GM18867 (cell line): ENCODE data around the gene MAGT1.
A peak's percentile ranks its signal among the peaks of the same experiment; 100 is the strongest.
"Not testable (repeated sequence)": the region's sequence is repeated elsewhere in the genome, so short reads cannot be mapped to it uniquely, and the experiment has no call there.

Experiments
- ATAC-seq: cut with Tn5 transposase; IDR thresholded peaks from one replicate; pipeline ENCODE4 v1.9.1; 2021; ENCODE audit warnings: mild to moderate bottlenecking, moderate library complexity; ENCODE audit not compliant: unreplicated experiment

Gene MAGT1

DNA sequence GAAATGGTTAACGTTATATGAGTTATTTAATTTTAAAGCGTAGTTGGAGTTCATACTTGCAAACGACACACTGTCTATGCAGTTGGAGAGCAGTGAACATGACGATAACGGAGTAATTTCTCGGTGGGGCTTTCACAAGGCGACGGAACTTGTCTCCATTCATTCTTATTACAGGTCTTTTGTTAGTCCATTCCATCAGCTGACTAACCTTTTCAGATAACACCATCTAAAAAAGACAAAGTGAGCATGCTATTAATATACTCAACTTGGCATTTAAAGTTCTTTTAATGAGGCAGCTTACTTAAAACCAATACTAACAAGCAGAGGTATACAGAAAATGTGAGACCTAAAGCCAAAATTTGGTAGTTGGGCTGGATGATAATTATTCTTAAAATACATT is 19.9 kb downstream of the MAGT1 start:
- no peak for ATAC-seq

DNA sequence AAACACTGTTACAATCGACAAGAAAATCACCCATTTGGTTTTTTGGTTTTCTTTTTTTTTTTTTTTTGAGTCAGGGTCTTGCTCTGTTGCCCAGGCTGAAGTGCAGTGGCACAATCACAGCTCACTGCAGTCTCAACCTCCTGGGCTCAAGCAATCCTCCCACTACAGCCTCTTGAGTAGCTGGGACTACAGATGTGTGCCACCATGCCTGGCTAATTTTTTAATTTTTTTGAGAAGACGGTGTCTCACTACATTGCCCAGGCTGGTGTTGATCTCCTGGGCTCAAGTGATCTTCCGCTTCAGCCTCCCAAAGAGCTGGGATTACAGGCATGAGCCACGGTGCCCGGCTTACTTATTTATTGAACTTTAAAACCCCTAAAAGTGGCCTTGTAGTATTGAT is 63.7 kb downstream of the MAGT1 start:
- not testable (repeated sequence) for ATAC-seq

GRCh38 chrX:77821989-77822388 is 73.2 kb downstream of the MAGT1 start:
- ATAC-seq = not testable (repeated sequence)

- no peak for ATAC-seq
Observed at GRCh38 chrX:77820091-77820727, 75.0 kb downstream of the MAGT1 start.

DNA sequence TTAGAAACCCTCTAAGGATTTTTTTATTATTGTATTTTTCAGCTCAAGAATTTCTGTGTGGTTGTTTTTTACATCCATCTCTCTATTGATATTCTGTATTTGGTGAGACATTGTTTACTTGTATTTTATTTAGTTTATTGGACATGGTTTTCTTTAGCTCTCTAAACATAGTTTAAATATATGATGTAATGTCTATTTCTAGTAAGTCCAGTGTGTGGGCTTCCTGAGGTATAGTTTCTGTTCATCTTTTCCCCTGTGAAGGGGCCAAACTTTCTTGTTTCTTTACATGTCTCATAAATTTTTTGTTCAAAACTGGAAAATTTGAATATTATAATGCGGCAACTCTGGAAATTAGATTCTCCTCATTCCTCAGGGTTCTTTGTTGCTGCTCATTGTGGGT is 81.0 kb downstream of the MAGT1 start:
- no peak for ATAC-seq

DNA sequence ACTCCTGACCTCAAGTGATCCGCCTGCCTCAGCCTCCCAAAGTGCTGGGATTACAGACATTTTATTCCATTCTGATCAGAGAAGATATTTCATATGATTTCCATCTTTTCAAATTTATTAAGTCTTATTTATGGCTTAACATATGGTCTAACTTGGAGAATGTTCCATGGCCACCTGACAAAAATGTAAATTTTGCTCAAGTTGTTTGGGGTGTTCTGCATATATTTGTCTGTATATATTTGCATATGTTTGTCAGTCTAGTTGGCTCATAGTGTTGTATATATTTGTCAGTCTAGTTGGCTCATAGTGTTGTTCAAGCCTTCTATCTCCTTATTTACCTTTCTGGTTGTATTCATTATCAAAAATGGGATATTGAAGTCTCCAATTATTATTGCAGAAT is 93.0 kb downstream of the MAGT1 start:
- ATAC-seq = no peak

GRCh38 chrX:77795124-77795523 is 100.1 kb downstream of the MAGT1 start:
- ATAC-seq = no peak

DNA sequence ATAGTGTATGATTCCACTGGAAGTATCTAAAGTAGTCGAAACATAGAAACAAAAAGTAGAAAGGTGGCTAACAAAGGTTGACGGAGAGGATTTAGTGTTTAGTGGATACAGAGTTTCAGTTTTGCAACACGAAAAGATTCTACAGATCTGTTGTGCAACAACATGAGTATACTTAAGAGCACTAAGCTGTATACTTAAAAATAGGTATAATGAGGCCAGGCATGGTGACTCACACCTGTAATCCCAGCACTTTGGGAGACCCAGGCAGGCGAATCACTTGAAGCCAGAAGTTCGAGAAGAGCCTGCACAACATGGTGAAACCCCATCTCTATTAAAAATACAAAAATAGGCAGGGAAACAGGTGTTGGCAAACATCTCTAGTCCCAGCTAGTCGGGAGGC is 101.3 kb downstream of the MAGT1 start:
- ATAC-seq = no peak

GRCh38 chrX:77788050-77788449 is 107.2 kb downstream of the MAGT1 start:
- no peak for ATAC-seq

- peak; percentile 12 for ATAC-seq
Observed at GRCh38 chrX:77786365-77786680, 108.9 kb downstream of the MAGT1 start.

DNA sequence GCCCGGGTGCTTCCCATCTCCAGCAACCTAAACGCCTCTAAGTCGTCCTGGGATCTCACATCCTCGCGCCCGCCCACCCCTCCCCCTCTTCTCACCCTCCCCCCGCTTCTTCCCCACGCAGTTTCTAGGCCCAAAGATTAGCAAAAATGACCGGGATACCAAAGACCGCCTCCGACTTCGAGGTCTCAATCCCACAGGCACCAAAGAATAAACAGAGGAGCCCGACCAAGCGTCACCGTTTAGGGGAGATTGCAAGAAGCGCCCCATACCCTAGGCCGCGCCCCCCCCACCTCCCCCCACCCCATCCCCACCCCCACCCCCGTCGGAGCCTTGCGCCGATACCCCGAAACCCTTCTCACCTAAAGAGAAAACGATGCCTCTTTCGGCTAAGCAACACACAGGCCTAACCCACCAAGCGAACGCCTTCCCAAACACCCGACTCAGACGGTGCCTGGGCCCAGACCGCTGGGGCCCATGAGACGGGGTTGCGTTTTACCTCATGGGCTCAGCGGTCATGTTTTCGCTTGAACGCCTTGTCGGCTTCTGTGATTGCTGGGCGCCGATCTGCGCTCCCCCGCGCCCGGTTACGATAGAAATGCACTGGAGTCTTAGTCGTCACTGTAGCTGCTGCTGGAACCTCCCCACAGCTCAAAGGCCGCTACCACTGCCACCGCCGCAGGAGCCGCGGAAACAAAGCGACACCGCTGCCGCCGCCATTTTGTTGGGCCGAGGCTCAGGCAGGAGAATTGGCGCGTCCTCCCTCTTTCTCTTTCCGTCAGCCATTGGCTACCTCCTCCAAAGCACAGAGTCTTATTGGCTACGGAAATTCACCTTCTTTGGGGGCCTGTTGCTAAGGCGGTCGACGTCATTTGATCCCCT is 109.5 kb downstream of the MAGT1 start, which contains the start of gene ATRX:
Gene ATRX (minus strand): TSS at position 731 of the 879 bp plus-strand sequence. CDS start 215 bp downstream, at position 516.
- peak; percentile 94 for ATAC-seq

- ATAC-seq = peak; percentile 40
Observed at GRCh38 chrX:77779695-77780094, 115.5 kb downstream of the MAGT1 start.

DNA sequence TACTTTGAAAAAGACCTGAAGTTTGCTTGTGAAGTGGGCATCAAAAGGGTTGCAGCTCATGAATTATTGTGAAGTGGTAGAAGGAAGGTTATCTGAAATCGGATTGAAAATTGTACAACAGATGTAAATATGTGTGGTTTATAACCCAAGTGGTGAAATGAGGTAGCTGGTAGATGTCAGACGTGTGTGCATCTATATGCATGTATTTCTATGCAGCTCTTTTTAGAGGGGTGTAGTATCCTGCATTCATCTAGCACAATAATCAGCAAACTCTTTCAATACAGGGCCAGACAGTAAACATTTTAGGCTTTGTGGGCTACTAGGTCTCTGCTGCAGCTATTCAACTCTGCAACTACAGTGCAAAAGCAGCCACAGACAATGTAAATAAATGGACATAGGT is 118.6 kb downstream of the MAGT1 start:
- ATAC-seq = no peak
